Neutrophil (primary cell): ENCODE data around the gene KIAA1549.

Source experiments
- H3K27ac ChIP-seq: fragments of 200-600 bp; sonication (generic); 2 replicates; pipeline ENCODE4 v1.5.1; 2016; ENCODE audit warnings: mild to moderate bottlenecking, moderate library complexity
- H3K27me3 ChIP-seq: fragments of 200-600 bp; sonication (generic); 2 replicates; pipeline ENCODE4 v1.6.0; 2016; ENCODE audit warnings: mild to moderate bottlenecking
- H3K36me3 ChIP-seq: fragments of 200-600 bp; sonication (generic); 2 replicates; pipeline ENCODE4 v1.5.1; 2017
- H3K4me1 ChIP-seq, 2 experiments: fragments of 200-600 bp in 1 of 2; sonication (generic) in 1 of 2; 1 replicate in 1 of 2; 2 replicates in 1 of 2; pipeline versions ENCODE4 v1.5.1 to v1.6.1; 2013 to 2016; ENCODE audit warnings: low read depth in 1 of 2, low read length in 1 of 2, mild to moderate bottlenecking in 1 of 2, moderate library complexity in 1 of 2; ENCODE audit not compliant: control insufficient read depth in 1 of 2, insufficient read depth in 1 of 2
- H3K4me3 ChIP-seq, 2 experiments: fragments of 200-600 bp in 1 of 2; sonication (generic) in 1 of 2; 1 replicate in 1 of 2; 2 replicates in 1 of 2; pipeline ENCODE4 v1.5.1; 2013 to 2016; ENCODE audit warnings: low read depth in 1 of 2, low read length in 1 of 2, mild to moderate bottlenecking in 1 of 2, moderate library complexity in 1 of 2
- H3K9me3 ChIP-seq: fragments of 200-600 bp; sonication (generic); 2 replicates; pipeline ENCODE4 v1.5.1; 2016
- CTCF ChIP-seq: fragments of 200-600 bp; sonication (generic); IDR thresholded peaks from 2 replicates; pipeline ENCODE4 v1.5.1; 2016; ENCODE audit warnings: antibody characterized with exemption

The KIAA1549 gene

GRCh38 chr7:139018910-139019309, 37.7 kb upstream of the KIAA1549 start:
- Histone ChIP-seq H3K27me3 (no peaks in the 10 kb centered on the region), H3K4me3 (no peak overlapping the region), H3K9me3 (no peaks in the 10 kb centered on the region), H3K36me3 (no peaks in the 10 kb centered on the region), H3K4me1 (no peaks in the 10 kb centered on the region), H3K27ac (no peak overlapping the region)
- no peak for TF ChIP-seq CTCF

- no peaks in the 10 kb centered on the region for H3K27me3 ChIP-seq
- H3K4me3 ChIP-seq: no peak overlapping the region
- no peak for TF ChIP-seq CTCF
- H3K27ac ChIP-seq: no peak overlapping the region
- H3K36me3 ChIP-seq: no peaks in the 10 kb centered on the region
- H3K4me1 ChIP-seq: no peaks in the 10 kb centered on the region
- no peaks in the 10 kb centered on the region for H3K9me3 ChIP-seq
Observed at GRCh38 chr7:139016931-139017511, 35.8 kb upstream of the KIAA1549 start.

- TF ChIP-seq CTCF: no peak
- Histone ChIP-seq H3K9me3 (no peaks in the 10 kb centered on the region), H3K27me3 (no peaks in the 10 kb centered on the region)
Observed at GRCh38 chr7:139011373-139011772, 30.2 kb upstream of the KIAA1549 start.

GRCh38 chr7:139004321-139005090, 23.3 kb upstream of the KIAA1549 start:
- Histone ChIP-seq H3K4me3 (no peak overlapping the region), H3K4me1 (no peaks in the 10 kb centered on the region), H3K27me3 (no peaks in the 10 kb centered on the region), H3K36me3 (no peaks in the 10 kb centered on the region), H3K27ac (no peak overlapping the region), H3K9me3 (no peaks in the 10 kb centered on the region)
- no peak for TF ChIP-seq CTCF

More at GRCh38 chr7:139011373-139011772, 30.2 kb upstream of the KIAA1549 start:
- Histone ChIP-seq H3K27ac (no peak overlapping the region), H3K36me3 (no peaks in the 10 kb centered on the region), H3K4me1 (no peaks in the 10 kb centered on the region), H3K4me3 (no peak overlapping the region)

GRCh38 chr7:138999414-138999813, 18.2 kb upstream of the KIAA1549 start:
- H3K36me3 ChIP-seq: no peaks in the 10 kb centered on the region
- H3K4me3 ChIP-seq: no peak overlapping the region
- H3K27ac ChIP-seq: no peak overlapping the region
- no peaks in the 10 kb centered on the region for H3K27me3 ChIP-seq
- H3K4me1 ChIP-seq: no peaks in the 10 kb centered on the region
- H3K9me3 ChIP-seq: no peaks in the 10 kb centered on the region
- TF ChIP-seq CTCF: no peak
